NCI-H2196 treated with DMSO at 0.1 percent for 48 hours (cell line): ENCODE measurements around the gene BCOR.

Experiments used
- DNase-seq: peaks from one replicate; lab custom pipeline; 2025; ENCODE audit not compliant: unreplicated experiment; lab: John Stamatoyannopoulos, UW

The BCOR gene

GRCh38 chrX:40097504-40098263 is at the start of gene BCOR:
Gene BCOR (minus strand): TSS chrX:40097958. CDS start chrX:40077929, 20,029 bp downstream.
- peak; percentile 38 for DNase-seq

GRCh38 chrX:40147126-40147952 is 49.6 kb upstream of the BCOR start:
- DNase-seq, result no peak

DNA sequence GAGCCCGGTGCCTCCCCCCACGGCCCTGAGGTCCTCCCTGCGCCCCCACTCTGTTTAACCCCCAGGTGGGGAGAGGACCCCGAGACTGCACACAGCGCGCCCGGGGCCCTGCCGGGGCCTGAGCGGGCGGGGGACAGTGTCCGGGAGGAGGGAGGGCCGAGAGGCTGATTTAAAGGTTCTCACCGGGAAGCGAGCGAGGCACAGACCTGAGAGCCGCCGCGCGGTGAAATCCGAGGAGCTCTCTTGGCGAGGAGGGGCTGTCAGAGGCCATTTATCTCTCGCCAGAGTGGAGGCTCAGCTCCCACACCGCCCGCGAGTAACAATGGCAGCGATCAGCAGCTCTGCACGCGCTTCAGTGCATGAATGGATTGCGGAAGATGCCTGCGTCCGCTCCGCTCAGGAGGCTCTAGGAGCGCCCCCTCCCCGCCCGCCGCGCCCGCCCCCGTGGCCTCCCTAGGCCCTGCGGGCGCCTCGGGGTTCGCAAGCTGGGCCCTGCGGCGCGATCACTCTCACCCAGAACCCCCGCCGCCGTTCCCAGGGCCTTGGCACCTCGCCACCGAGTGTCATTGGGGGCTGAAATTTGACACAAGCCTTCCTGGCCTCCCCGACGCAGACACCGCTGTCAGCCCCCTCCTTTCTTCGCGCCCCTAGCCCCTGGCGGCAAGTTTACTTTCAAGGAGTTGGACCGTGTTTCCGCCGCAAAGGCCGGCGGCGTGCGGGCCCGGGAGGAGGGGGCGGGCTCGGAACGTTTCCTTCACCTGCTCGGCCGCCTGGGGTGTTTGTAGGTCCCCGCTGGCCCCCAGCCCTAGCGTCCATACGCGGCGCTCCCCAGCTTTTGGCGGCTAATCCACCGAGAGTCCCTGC is 48.7 kb upstream of the BCOR start:
- no peak for DNase-seq

- DNase-seq, result no peak
These were observed 48.1 kb upstream of the BCOR start for GRCh38 chrX:40145923-40146261.

DNA sequence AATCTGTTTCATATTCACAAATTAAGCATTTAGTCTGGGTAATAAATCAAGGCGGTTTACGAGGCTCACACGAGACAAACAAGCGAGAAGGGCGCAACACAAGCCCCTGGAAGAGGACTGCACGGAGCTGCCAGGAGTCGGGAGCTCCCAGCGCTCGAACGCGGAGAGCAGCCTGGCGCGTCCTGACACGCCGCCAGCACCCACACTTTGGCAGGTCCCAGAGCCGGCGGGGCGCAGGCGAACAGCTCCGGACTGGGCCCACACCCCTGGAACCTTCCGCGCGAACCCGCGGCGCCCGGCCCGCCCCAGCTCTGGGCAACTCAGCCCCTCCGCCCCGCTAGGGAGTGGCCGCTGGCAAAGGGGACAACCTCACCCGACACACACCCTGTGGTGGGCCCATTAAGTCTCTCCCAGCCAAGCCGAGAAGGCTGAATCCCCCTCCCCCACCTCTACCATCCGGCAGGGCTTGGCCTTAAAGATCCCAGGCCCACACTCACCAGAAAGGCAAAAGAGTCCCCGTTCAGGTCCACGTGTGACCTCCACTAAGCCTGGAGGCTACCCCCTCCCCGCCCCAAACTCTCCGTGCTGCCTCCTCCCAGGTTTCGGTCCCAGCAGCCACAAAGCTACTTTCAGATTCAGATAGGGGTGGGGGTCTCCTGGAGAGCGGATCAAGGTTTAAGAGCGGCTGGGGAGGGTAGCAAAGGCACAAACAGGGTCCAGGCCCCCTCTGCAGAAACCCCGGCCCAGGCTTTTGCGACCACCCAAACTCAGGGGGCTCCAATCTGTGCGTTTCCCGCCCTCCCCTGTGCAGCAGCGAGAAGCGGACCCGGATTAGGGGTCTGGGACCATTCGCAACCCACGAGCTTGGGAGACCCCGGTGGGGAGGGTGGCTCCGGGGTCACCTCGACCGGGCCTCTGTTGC is 47.5 kb upstream of the BCOR start:
- no peak for DNase-seq

DNA sequence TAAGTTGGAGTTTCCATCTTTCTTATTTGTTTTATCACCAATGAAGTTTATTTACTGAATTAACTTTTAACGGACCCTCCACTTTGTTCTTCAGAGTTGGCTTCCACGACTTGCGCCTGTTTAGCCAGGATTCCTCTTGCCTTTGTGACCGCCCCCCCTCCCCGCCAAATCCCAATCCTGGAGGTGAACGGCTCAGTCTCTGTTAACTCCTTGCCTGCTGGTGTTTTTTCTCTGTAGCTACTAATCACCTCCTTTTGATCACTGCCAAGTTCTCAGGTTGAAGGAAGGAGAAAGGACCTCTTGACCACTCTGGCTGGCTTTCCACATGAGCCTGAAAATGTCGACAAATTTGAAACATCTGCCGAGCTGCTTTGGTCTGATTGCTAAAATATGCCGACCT is 46.8 kb upstream of the BCOR start:
- no peak for DNase-seq

DNA sequence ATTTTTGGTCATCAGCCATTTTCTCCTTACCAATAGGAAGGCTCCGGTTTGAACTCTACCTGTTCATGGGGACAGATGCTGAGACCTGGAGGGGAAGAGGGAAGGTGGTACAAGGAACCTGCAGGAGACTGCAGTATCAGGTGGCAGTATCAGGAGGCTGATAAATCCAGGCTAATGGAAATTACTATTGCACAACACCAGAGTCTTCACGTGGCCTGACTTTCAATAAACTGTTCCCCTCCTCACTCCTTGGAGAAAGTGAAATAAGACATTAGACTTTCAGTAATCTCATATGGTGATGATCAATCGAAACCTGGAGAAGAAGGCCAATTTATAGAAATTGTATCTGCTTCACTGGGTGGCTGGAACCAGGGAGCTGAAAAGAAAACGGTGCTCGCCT is 46.2 kb upstream of the BCOR start:
- DNase-seq, result no peak

DNA sequence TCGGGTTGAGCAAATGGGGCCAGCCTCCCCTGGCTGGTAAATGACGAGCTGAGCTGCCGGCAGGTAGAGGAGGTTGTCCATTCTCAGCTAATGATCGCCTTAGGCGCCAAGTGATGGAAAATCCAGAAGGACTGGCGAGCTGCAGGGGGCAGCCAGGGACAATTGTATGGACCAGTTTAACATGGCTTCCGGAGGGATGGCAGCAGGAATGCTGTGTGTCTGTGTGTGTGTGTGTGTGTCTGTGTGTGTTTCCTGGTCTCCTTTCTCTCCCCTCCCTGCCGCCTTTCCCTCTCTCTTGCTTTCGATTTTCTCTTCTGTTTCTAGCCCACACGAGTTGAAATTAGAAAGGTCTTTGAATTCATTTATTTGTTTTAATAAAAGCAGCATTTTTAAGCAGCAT is 45.2 kb upstream of the BCOR start:
- DNase-seq, result no peak

DNA sequence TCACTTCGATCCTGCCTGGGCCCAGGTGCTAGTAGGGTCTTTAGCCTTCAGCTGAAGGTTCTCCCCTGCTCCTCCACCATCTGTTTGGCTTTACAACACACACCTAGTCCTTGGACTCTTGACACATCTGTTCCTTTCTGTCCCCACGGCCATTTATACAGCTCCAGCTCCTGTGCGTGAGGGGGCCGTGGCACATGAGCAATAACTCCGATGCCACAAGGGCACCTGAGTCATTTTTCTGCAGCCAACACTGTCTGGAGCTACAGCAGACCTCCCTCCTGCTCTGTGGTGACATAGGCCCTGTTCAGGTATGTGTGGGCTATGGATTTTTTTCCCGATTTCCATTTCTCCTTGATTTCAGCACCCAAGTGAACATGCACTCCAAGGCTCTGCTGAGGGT is 44.7 kb upstream of the BCOR start:
- no peak for DNase-seq

GRCh38 chrX:40140706-40141499 is 43.1 kb upstream of the BCOR start:
- no peak for DNase-seq

- no peak for DNase-seq
These were observed 35.0 kb upstream of the BCOR start for GRCh38 chrX:40132751-40133150.

DNA sequence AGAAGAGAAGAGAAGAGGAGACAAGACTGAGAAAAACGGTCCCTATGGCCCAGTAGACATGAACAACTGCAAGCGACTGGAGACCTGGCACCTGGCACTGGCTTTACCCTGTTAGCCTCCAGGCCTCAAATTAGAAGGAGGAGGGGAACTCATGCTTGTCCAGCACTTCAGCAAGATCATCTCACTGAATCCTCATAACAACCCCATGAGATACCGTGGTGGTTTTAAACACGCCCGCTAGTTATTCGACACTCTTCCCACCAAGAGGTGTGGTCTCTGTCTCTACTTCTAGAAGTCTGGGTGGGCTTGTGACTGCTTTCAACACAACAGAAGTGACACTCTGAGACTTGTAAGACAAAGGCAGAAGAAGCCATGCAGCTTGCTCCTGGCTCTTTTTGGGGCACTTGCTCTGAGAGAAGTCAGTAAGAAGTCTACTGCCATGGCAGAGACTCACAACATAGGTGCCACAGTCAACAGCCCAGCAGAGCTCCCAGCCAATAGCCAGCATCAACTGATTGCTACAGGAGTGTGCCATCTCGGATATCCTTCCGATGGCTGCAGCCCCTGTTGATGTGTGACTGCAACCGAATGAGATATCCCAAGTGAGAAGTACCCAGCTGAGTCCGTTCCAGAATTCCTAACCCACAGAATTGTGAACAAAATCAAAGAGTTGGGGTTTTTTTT is 34.0 kb upstream of the BCOR start:
- no peak for DNase-seq

DNA sequence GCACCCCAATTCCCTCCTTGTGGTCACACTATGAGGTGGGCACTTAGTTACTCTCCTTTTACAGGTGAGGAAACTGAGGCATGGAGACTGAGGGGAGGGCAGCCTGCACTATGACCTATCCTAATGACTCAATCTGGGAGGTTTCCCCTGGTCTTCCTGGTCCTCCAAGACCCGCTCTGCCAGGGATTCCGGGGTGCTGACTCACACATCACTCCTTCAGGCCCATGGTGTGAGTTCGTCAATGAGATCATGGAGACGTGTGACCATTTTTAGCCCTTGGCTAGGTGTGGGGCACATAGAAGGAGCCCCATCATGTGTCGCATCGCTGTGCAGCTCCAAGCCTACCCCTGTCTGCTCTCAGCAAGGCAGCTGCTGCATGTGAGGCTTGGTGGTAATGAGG is 32.4 kb upstream of the BCOR start:
- DNase-seq, result no peak

- no peak for DNase-seq
These were observed 29.3 kb upstream of the BCOR start for GRCh38 chrX:40127052-40127451.

DNA sequence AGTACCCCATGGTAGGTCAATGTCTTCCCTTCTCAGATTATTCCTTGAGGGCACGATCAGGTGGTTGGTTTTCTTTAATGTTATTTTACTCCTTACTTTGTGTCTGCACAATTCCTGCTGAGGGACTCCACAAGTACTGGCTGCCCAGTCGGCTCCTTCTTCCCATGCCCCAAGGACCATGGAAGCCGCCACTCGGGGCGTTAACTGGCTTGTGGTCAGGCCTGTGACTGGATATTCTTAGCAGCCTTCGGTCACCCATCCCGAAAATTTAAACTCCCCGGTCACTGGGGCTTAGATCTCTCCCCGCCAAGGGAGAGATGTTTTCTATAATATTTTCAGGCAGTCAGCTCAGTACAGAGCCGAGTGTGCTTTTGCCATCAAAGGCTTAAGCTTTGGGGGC is 24.7 kb upstream of the BCOR start:
- DNase-seq, result no peak

DNA sequence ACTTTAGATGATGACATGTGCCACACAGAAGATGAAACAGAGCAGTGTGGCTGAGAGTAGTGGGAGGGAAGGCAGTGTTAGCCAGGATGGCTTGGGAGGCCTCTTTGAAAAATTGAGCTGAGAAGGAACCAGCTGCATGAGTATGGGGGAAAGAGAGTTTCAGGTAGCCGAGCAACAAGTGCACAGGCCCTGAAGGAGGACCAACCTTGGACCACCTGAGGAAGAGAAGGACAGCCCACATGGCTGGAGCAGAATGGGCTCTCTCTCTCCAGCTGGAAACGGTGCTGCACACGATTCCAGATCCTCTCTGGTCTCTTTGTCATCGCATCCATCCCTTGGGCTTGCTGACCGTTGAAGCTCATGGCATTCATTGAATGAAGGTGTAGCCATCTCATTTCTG is 23.9 kb upstream of the BCOR start:
- DNase-seq, result no peak

DNA sequence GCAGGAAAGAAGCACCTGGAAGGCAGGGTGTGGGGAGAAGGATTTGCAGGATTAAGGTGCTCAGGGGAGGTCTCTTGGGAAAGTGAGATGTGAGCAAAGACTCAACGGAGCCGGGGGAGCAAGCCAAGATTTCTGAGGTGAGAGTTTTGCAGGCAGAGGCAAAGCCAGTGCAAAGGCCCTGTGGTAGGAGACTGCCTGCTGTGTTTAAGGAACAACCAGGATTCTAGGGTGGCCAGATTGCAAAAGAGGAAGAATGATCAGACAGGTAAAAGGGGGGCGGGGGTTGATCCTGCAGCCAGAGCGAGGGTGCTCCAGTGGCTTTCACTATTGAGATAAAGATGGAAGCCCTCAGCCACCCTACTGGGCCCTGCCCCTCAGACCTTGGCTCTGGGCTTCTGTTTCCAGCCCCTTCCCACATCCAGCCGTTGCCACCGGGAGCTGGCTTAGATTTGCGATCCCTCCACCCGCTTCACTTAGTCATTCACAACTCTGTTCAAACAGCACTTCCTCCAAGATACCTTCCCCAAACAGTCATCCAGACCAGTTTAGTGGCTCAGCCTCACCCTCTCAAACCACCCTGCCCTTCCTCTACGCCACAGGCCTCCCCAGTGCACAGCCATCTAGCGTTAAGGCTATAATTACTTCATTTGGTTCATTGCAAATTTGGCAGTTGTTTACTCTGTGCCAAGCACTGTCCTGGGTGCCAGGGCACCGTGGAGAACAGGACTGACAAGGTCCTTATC is 23.3 kb upstream of the BCOR start:
- DNase-seq, result no peak

DNA sequence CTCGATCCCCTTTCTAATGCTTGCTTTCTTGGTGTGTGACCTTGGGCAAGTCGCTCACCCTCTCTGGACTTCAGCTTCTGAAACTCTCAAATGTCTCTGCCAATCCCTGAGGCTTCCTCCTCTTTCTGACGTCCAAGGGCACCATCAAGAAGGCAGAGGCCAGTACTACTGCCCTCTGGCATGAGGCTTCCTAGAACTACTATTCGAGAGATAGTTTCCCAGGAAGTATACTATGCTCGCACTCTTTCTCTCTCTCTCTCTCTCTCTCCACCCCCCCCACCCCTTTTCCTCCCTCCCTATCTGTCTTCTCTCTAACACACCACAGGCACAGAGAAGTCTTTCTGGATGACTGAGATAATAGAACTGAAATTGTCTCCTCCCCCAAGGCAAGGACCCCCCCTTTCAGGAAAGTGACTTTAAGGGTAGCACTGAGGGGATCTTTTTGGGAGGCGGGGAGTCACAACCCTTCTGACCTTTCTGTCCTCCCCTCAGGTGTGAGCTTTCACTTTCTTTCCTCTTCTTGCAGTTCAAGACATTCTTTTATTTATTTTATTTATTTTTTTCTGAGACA is 20.0 kb upstream of the BCOR start:
- no peak for DNase-seq
